HL-60 (cell line): ENCODE data around the gene GABRB1.

Experiments
- CTCF ChIP-seq: IDR thresholded peaks from one replicate; pipeline ENCODE4 v1.5.1; 2011; ENCODE audit warnings: low read length, control low read depth, inconsistent platforms; ENCODE audit not compliant: insufficient read depth
- GABPA ChIP-seq: IDR thresholded peaks from 2 replicates; pipeline ENCODE4 v1.6.1; 2012; ENCODE audit warnings: low read depth
- REST ChIP-seq: IDR thresholded peaks from 2 replicates; pipeline ENCODE4 v1.6.1; 2012; ENCODE audit warnings: low read depth; ENCODE audit not compliant: insufficient replicate concordance
- SPI1 ChIP-seq: IDR thresholded peaks from 2 replicates; pipeline ENCODE4 v1.6.1; 2012; ENCODE audit warnings: low read depth, mild to moderate bottlenecking, borderline replicate concordance

- TF ChIP-seq CTCF (no peak), REST (no peak), GABPA (no peak), SPI1 (no peak)
Observed at GRCh38 chr4:47101453-47101852, 70.1 kb downstream of the GABRB1 start.
